Measurements from ENCODE around the gene TMEM165. TPM values are rescaled to one million over a fixed set of nuclear protein-coding genes. Genes with fewer than 3 reads are reported as not detected.
"Not testable (repeated sequence)": the region's sequence is repeated elsewhere in the genome, so short reads cannot be mapped to it uniquely, and the experiment has no call there.

TMEM165 gene
- 62.7 TPM in 2 replicates for total RNA-seq
- long read RNA-seq, transcript TMEM165-201 (6 exons, 1,928 nt): major isoform, 6 of 9 reads
- long read RNA-seq, partial matches to known transcripts: 2 of 9 reads
- long read RNA-seq, other reads (novel, unspliced or antisense): 1 of 9 reads

- Mint-ChIP-seq H3K36me3 (ENCODE audit: low read depth) (peaks cover 8% of the 10 kb centered on the region), H3K4me3 (peak within 1 kb of the TSS; percentile 98), H3K27ac (ENCODE audit: unreplicated experiment) (peak within 1 kb of the TSS; percentile 96), H3K27me3 (ENCODE audit: low read depth) (no peaks in the 10 kb centered on the region), H3K9me3 (no peaks in the 10 kb centered on the region), H3K4me1 (peaks cover 34% of the 10 kb centered on the region)
- TF ChIP-seq CTCF (conservative IDR thresholded peaks at IDR 0.05): peak; percentile 0
- peak; percentile 78 for DNase-seq (ENCODE audit: low read depth, low spot score)
Observed at GRCh38 chr4:55395529-55396307, at the start of gene TMEM165. TMEM165 (plus strand) TSS chr4:55395957; CDS start chr4:55396190, 233 bp downstream.

GRCh38 chr4:55345980-55346850 is 49.5 kb upstream of the TMEM165 start, which contains the start of gene SRD5A3:
SRD5A3 (plus strand) TSS chr4:55346242; CDS start chr4:55346337, 95 bp downstream.
- Mint-ChIP-seq H3K27ac (ENCODE audit: unreplicated experiment) (peak within 1 kb of the TSS; percentile 98), H3K36me3 (ENCODE audit: low read depth) (no peaks in the 10 kb centered on the region), H3K27me3 (ENCODE audit: low read depth) (no peaks in the 10 kb centered on the region), H3K9me3 (no peaks in the 10 kb centered on the region), H3K4me3 (peak within 1 kb of the TSS; percentile 92), H3K4me1 (peaks cover 18% of the 10 kb centered on the region)
- peak; percentile 98 for TF ChIP-seq CTCF (conservative IDR thresholded peaks at IDR 0.05)
- DNase-seq (ENCODE audit: low read depth, low spot score): peak; percentile 92

DNA sequence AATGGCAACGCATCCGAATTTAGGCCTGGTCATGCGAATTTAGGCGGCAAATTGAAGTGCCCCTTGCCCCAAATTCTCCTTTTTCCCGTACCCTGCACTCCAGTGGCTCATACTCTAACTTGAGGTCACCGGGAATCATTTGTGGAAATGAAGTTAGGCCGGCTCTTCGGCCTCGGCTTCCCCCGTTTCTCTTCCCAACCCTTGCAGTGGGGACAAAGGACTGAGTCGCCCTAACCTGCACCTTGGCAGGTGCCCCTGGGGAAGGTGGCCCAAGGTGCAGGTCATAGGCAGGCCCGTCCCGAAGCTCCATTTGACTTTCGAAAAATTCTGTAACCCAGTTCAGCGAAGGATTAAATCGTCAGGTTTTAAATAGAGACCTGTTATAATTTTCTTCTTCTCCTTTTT is 48.9 kb upstream of the TMEM165 start:
- no peak for DNase-seq (ENCODE audit: low read depth, low spot score)
- no peaks in the 10 kb centered on the region for H3K9me3 Mint-ChIP-seq
- peak overlapping the region; percentile 83 for H3K27ac Mint-ChIP-seq (ENCODE audit: unreplicated experiment)
- H3K27me3 Mint-ChIP-seq (ENCODE audit: low read depth): no peaks in the 10 kb centered on the region
- peaks cover 2% of the 10 kb centered on the region for H3K36me3 Mint-ChIP-seq (ENCODE audit: low read depth)
- TF ChIP-seq CTCF (conservative IDR thresholded peaks at IDR 0.05): no peak
- H3K4me3 Mint-ChIP-seq: peak overlapping the region; percentile 90
- peaks cover 18% of the 10 kb centered on the region for H3K4me1 Mint-ChIP-seq

- no peak for DNase-seq (ENCODE audit: low read depth, low spot score)
- H3K4me1 Mint-ChIP-seq: peaks cover 18% of the 10 kb centered on the region
- H3K27me3 Mint-ChIP-seq (ENCODE audit: low read depth): no peaks in the 10 kb centered on the region
- H3K36me3 Mint-ChIP-seq (ENCODE audit: low read depth): peaks cover 10% of the 10 kb centered on the region
- H3K9me3 Mint-ChIP-seq: peaks cover 4% of the 10 kb centered on the region
- TF ChIP-seq CTCF (conservative IDR thresholded peaks at IDR 0.05): no peak
- H3K4me3 Mint-ChIP-seq: peak overlapping the region; percentile 90
- peak overlapping the region; percentile 30 for H3K27ac Mint-ChIP-seq (ENCODE audit: unreplicated experiment)
Observed at GRCh38 chr4:55347610-55348228, 48.0 kb upstream of the TMEM165 start.

DNA sequence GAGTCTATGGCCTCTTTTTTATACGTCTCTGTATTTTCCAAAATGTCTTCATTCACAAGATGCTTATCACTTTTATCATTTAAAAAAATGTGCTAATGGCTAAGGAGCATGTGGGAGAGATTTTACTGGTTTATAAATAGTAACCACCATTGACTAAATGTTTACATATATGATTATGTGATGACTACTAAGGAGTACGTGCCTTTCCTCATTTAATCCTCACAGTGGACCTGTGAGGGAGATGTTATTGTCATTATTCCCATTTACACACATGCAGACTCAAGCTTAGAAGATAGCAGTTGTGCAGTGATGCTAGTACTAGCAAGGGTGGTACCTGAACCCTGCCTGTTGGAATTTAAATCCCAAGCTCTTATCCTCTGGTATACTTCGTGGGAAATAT is 47.3 kb upstream of the TMEM165 start:
- peaks cover 16% of the 10 kb centered on the region for H3K36me3 Mint-ChIP-seq (ENCODE audit: low read depth)
- peaks cover 7% of the 10 kb centered on the region for H3K9me3 Mint-ChIP-seq
- TF ChIP-seq CTCF (conservative IDR thresholded peaks at IDR 0.05): no peak

GRCh38 chr4:55350870-55351269 is 44.9 kb upstream of the TMEM165 start:
- Mint-ChIP-seq H3K4me1 (peaks cover 11% of the 10 kb centered on the region), H3K36me3 (ENCODE audit: low read depth) (peaks cover 24% of the 10 kb centered on the region), H3K9me3 (peaks cover 11% of the 10 kb centered on the region)
- H3K27me3 Mint-ChIP-seq (ENCODE audit: low read depth); DNase-seq (ENCODE audit: low read depth, low spot score); H3K27ac Mint-ChIP-seq (ENCODE audit: unreplicated experiment); H3K4me3 Mint-ChIP-seq: not testable (repeated sequence)

More for the DNA sequence above, 47.3 kb upstream of the TMEM165 start:
- DNase-seq (ENCODE audit: low read depth, low spot score): no peak
- Mint-ChIP-seq H3K4me3 (peak overlapping the region; percentile 22), H3K27me3 (ENCODE audit: low read depth) (no peaks in the 10 kb centered on the region), H3K27ac (ENCODE audit: unreplicated experiment) (no peak overlapping the region), H3K4me1 (peaks cover 18% of the 10 kb centered on the region)

Data from neural crest cell (in vitro differentiated cells).